Adipocyte (in vitro differentiated cells): ENCODE data around the gene POU2F3.

ENCODE experiments used
- DNase-seq: peaks from one replicate; pipeline ENCODE4 v3.0.0-alpha.2; 2015; ENCODE audit warnings: low read depth
- H3K27me3 ChIP-seq: replicated peaks from 2 replicates; pipeline ENCODE4 v1.7.0; 2013; ENCODE audit warnings: mild to moderate bottlenecking, low read length, moderate library complexity; ENCODE audit not compliant: control insufficient read depth, insufficient read depth
- H3K36me3 ChIP-seq: 2 replicates; pipeline ENCODE4 v1.7.0; 2013; ENCODE audit warnings: low read length, mild to moderate bottlenecking, moderate library complexity; ENCODE audit not compliant: control insufficient read depth, insufficient read depth, severe bottlenecking
- H3K4me1 ChIP-seq: 2 replicates; pipeline ENCODE4 v1.7.0; 2013; ENCODE audit warnings: mild to moderate bottlenecking, low read length, moderate library complexity; ENCODE audit not compliant: control insufficient read depth, insufficient read depth
- H3K4me3 ChIP-seq: 2 replicates; pipeline ENCODE4 v1.7.0; 2013; ENCODE audit warnings: mild to moderate bottlenecking, low read length, moderate library complexity
- H3K9ac ChIP-seq: 2 replicates; pipeline ENCODE4 v1.7.0; 2013; ENCODE audit warnings: mild to moderate bottlenecking, low read length, moderate library complexity
- H3K9me3 ChIP-seq: 2 replicates; pipeline ENCODE4 v1.7.0; 2013; ENCODE audit warnings: mild to moderate bottlenecking, low read length, moderate library complexity; ENCODE audit not compliant: control insufficient read depth

The POU2F3 gene

DNA sequence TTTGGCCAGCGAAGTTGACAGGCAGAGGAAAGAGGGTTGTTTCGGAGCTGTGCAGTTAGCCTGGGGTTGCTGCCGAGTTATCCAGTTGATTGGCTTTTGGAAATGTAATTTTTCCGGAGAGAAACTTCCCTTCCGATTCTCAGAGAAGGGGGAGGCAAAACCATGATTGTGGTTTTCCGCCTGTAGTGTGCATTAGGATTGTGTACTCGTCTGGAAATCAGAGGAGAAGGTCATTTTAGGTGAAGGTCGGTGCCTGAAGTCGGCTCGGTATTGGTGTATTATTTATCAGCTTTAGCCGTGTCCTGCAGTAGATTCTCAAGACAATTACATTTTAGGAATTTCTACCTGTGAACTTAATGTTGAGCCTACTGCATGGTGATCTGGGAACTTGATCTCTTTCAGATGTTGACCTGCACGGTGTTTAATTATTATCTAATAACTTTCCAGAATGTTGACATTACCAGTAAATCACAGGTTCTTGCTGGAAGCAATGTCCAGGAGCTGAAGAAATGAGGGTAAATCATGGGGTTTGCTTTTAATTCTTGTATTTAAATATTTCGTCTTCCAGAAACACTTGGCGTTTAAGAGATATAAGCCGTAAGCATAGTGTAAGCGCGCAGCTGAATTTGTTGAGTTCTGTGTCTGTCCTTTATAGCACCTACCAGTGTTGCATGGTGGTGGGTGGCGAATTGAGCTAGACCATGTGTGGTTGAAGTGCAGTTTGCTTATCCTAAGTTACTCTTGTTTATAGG lies 97.6 kb downstream of the POU2F3 start:
- Histone ChIP-seq H3K9ac (peak overlapping the region; percentile 98), H3K27me3 (no peaks in the 10 kb centered on the region), H3K4me1 (peaks cover 53% of the 10 kb centered on the region), H3K4me3 (peak overlapping the region; percentile 99), H3K36me3 (no peaks in the 10 kb centered on the region), H3K9me3 (no peaks in the 10 kb centered on the region)
- peak; percentile 48 for DNase-seq

DNA sequence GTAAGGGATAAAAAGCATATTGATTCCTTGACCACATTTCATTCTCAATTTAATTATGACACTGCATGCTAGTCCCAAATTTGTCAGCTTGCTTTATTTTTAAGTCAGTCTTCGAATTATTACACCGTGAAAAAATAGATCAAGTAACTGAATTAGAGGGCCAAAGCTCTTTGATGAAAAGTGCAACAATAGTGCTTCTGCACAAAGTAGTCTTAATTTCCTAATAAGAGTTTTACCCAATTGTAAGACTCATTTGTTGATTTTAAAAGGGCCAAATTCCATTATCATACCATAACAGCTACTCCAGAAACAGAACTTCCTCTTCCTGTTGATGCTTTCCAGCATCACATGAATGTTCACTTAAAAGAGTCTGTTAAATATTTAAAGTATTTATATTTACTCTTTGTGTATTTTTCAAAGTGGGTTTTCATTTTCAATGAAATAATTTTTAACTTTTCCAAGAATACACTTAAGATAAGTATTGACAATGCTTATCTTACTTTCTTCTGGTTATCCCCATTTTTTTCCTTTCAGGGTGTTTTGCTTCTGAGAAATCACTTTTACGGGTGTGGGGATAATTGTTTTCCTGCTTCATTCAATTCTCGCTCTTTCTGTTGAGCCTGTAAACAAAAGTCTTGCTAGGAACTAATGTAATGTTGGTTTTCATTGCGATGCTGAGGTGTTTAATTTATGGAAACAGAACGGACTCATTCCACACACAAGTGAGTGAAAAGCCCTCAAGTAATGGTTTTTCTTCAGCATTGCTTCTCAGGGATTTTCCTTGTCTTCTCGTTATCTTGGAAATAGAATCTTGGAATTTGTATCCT lies 98.4 kb downstream of the POU2F3 start:
- peak; percentile 62 for DNase-seq
- no peaks in the 10 kb centered on the region for H3K36me3 ChIP-seq
- peaks cover 47% of the 10 kb centered on the region for H3K4me1 ChIP-seq
- H3K4me3 ChIP-seq, result peak overlapping the region; percentile 99
- H3K9me3 ChIP-seq, result no peaks in the 10 kb centered on the region
- peak overlapping the region; percentile 98 for H3K9ac ChIP-seq
- H3K27me3 ChIP-seq, result no peaks in the 10 kb centered on the region

DNA sequence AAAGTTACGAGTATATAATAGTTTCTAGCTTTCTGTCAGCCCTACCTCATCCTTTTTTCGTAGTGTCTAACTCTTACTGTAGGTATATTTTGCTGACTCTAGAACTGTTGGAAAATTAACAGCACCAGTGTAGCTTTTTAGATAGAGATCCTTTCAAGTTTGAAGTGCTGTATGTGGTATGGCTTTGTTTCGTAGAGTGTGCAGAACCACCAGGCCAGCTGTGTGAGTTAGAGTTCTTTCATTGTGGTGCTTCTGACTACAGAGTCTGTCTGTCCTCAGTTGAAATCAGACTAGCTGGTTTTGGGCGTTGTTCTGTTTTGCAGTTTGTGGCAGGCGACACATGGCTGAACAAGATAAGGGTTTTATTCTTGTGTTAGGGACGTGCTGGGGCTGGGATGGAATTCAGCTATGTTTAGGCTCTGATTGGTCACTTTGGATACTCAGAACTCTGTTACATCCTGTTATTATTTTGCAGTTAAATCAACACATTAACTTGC lies 99.5 kb downstream of the POU2F3 start:
- DNase-seq, result peak; percentile 59
- Histone ChIP-seq H3K4me3 (peak overlapping the region; percentile 99), H3K36me3 (no peaks in the 10 kb centered on the region), H3K9me3 (no peaks in the 10 kb centered on the region), H3K27me3 (no peaks in the 10 kb centered on the region), H3K4me1 (peaks cover 42% of the 10 kb centered on the region), H3K9ac (peak overlapping the region; percentile 98)

DNA sequence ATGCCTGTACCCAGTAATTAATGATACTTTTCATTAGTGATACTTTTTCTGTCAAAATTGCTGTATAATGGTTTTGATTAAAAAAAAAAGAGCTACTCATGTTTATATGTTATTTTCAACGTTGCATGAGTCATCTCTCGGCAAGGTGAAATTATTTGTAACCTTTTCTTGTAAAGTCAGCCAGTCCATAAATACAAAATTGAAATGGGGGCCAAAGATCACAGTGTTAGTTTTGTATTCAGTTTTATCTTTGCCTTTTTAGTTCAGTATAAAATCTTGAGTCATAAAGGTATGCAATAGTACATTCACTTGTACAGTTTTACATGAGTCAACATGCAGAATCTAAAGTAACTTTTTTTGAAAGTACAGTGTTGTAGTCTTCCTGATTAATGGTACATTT lies 100.6 kb downstream of the POU2F3 start:
- DNase-seq, result peak; percentile 44
- Histone ChIP-seq H3K9ac (peak overlapping the region; percentile 98), H3K9me3 (no peaks in the 10 kb centered on the region), H3K36me3 (no peaks in the 10 kb centered on the region), H3K4me3 (peak overlapping the region; percentile 99), H3K4me1 (peaks cover 43% of the 10 kb centered on the region), H3K27me3 (no peaks in the 10 kb centered on the region)

DNA sequence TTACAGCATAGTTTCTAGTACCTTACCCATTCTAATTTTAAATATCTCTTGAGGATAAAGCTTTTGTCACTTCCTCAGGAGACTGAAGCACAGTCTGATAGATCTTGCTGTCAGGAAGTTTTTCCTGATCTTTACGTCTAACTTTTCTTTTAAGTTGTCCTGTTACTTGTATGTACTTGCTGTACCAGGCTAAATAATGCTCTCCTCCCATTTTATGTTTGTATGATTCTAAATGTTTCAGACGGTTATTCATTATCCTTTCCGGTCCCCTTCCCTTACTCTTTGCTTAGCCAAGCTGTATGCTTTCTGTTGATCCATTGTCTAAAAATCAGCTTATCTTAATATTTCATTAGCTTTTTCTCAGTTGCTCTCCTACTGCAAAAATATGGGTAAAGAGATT lies 102.3 kb downstream of the POU2F3 start:
- Histone ChIP-seq H3K4me3 (no peak overlapping the region), H3K4me1 (peaks cover 49% of the 10 kb centered on the region), H3K9me3 (no peaks in the 10 kb centered on the region), H3K9ac (no peak overlapping the region), H3K36me3 (no peaks in the 10 kb centered on the region), H3K27me3 (no peaks in the 10 kb centered on the region)
- no peak for DNase-seq

DNA sequence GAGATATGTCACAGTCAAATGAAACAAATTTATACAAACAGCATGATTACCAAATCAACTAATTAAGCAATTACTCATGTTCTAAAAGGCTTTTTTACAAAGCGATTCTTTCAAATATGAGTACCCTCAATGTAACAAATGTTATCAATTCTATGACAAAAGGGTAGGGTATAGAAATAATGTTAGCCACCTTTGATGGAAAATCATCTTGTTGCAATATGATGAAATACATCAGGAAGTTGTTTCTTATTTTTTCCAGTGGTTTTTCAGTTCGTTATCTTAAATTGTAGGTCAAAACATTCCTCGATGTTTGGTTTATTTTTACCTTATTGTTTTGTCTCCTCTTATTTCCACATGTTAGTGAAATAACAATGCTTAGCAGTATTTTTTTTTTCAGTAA lies 102.7 kb downstream of the POU2F3 start:
- Histone ChIP-seq H3K4me3 (no peak overlapping the region), H3K9ac (no peak overlapping the region), H3K9me3 (no peaks in the 10 kb centered on the region), H3K36me3 (no peaks in the 10 kb centered on the region), H3K4me1 (peaks cover 52% of the 10 kb centered on the region), H3K27me3 (no peaks in the 10 kb centered on the region)
- no peak for DNase-seq

DNA sequence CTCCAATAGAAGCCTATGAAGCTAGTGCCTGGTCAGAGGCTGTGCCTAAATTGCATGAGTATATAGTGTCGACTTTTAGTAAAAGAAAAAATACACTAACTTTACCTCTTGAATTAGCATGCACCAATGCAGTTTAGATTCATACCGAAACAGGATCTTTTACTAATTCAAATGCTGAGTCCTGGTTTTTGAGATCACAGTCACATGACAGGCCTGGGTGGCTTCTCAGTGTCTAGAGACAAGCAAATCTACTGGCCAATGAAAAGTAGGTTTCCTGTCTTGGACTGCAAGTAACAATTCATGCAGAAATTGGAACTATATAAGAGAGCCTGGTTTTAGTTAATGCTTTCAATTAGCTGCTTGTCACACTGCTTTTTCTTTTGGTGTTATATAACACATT lies 103.5 kb downstream of the POU2F3 start:
- H3K27me3 ChIP-seq, result no peaks in the 10 kb centered on the region
- no peak overlapping the region for H3K9ac ChIP-seq
- peaks cover 57% of the 10 kb centered on the region for H3K4me1 ChIP-seq
- H3K36me3 ChIP-seq, result no peaks in the 10 kb centered on the region
- no peak overlapping the region for H3K4me3 ChIP-seq
- no peaks in the 10 kb centered on the region for H3K9me3 ChIP-seq
- DNase-seq, result no peak

DNA sequence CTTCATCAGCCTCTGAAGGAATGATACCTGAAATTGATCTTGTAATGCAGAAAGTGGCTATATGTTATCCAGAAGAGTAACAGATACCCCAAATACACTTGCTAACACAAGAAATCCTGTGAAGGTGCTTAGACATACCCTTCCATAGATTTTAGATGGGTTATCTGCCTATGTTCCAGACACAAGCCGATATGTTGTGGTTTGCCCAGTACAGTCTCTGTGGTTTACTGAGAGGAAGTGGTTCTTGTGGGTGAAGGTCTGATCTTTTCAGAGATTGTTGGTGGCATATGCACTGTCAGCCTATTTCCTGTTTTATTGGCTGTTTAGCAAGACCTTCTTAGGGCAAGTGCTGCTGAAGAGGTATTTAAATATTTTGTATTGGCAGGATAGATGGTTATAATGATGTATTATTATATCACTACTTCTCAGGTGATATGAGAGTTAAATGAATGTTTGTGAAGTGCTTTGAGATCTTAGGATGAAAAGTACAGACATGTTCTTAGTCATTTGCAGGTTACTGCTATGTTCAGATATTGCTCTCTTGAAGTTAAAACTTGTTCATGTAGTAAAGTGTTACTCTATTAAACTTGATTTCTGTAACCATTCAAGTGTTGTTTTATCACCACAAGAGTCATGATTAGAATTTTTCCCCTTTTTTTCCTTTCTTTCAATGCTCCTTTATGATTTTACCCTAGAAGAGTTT lies 104.5 kb downstream of the POU2F3 start:
- Histone ChIP-seq H3K4me3 (no peak overlapping the region), H3K4me1 (peaks cover 47% of the 10 kb centered on the region), H3K9ac (no peak overlapping the region), H3K27me3 (no peaks in the 10 kb centered on the region), H3K36me3 (no peaks in the 10 kb centered on the region), H3K9me3 (no peaks in the 10 kb centered on the region)
- DNase-seq, result no peak

DNA sequence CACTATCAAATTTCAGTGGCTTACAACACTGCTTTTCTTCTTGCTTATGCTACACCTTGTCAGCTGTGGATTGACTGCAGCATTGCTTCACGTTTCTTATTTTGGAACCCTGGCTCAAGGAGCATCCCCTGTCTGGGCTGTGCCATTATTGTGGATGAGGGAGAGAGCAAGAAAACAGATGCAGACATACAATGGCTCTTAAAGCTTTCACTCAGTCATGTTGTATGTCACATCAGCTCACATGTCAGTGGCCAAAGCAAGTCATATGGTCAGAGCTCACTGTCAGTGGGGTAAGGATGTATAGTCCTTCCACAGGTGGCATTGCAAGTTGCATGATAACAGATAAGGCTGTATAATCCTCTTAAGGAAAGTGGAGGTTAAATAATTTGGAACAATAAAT lies 106.3 kb downstream of the POU2F3 start:
- Histone ChIP-seq H3K9me3 (no peaks in the 10 kb centered on the region), H3K9ac (no peak overlapping the region), H3K4me1 (peaks cover 32% of the 10 kb centered on the region), H3K27me3 (no peaks in the 10 kb centered on the region), H3K36me3 (no peaks in the 10 kb centered on the region), H3K4me3 (no peak overlapping the region)
- no peak for DNase-seq

DNA sequence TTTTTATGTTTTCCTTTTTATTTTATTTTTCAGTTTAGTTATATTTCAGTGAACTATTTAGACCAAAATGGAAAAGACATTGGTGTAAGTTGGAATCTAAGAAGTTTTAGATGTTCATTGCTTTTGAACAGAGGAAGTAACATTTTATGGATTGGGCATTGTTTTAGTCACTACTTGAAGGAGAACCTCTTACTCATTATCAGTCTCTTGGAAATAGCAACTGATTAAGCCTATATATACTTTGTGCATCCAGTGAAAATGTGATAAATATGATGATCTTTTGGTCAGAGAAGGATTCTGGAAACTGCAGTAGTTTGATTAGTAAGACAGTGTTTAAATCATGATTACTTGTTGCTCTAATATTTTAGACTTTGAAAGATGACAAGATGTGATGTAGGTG lies 110.7 kb downstream of the POU2F3 start:
- Histone ChIP-seq H3K36me3 (no peaks in the 10 kb centered on the region), H3K9ac (no peak overlapping the region), H3K27me3 (no peaks in the 10 kb centered on the region), H3K4me1 (peaks cover 14% of the 10 kb centered on the region), H3K9me3 (no peaks in the 10 kb centered on the region), H3K4me3 (no peak overlapping the region)
- no peak for DNase-seq

DNA sequence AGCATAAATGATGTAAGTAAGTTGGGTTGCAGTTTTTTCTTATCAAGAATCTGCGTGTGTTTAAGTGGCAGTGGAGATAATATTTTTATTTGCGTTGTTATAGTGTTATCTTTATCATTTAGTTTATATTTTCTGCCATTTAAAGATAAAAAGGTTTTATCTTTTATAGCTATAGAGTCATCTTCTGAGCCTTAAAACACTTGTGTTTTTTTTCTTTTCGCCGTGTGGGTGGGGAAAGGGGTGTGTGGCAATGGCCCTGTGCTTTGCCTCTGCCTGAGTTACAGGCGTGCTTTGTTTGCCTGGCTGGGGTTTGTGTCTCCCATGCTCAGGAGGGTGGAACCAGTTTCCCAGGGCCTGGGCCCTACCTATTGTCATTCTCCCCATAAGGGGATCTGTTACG lies 112.5 kb downstream of the POU2F3 start:
- H3K27me3 ChIP-seq, result no peaks in the 10 kb centered on the region
- DNase-seq, result no peak
- H3K36me3 ChIP-seq, result no peaks in the 10 kb centered on the region
- H3K4me1 ChIP-seq, result peaks cover 7% of the 10 kb centered on the region
- no peak overlapping the region for H3K4me3 ChIP-seq
- no peak overlapping the region for H3K9ac ChIP-seq
- H3K9me3 ChIP-seq, result no peaks in the 10 kb centered on the region
